DMS53 (cell line): ENCODE data around the gene PLEKHG5.

ENCODE experiments used
- DNase-seq: peaks from one replicate; lab custom pipeline; 2025; lab: John Stamatoyannopoulos, UW

PLEKHG5 gene

DNA sequence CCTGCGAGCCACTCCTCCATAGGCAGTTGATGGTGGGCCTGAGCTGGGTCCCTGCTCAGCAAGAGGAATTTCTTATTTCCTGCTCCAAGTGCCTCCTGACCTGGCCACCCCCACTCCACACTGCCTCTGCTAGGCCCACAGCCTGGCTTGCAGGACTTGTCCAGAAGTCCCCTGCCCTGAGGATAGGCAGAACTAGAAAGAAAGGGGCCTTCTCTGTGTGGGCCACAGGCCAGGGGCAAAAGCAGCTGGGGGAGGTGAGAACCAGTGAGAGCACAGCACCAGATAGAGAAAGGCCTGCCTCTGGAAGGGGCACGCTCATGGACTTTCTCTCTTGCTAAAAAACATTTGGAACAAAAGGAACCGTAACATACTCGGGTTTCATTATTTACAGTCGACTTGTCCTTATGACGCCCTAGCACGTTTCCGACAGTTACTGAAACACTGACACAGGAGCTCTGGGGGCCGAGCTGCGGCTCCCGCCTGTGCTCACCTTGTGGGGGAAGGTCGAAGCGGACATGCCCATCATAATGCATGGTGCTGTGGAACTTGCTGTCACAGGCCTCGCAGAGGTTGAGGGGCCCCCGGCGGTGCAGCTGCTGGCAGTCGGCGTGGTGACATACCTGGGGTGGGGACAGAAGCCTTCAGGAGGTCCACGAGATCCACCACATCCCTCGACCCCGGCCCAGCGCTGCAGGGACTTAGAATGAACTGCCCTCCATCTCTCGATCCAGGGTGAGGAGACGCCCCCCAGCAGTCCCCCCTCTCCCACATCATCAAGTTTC lies 14.2 kb downstream of the PLEKHG5 start:
- DNase-seq, result no peak

DNA sequence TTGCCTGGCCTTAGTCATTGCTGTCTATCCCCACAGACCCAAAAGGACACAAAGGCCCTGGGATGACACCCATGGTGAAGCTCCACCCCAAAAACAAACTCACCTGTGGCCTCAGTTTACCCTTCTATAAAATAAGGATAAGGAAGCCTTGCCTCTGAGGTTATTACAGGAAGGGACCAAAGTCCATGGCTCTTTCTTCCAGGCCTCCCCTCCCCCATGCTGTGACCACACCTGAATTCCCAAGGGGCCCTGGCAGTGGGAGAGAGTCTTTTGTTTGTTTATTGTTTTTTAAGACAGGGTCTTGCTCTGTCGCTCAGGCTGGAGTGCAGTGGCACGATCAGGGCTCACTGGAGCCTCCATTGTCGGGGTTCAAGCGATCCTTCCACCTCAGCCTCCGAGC lies 15.0 kb downstream of the PLEKHG5 start:
- no peak for DNase-seq

DNA sequence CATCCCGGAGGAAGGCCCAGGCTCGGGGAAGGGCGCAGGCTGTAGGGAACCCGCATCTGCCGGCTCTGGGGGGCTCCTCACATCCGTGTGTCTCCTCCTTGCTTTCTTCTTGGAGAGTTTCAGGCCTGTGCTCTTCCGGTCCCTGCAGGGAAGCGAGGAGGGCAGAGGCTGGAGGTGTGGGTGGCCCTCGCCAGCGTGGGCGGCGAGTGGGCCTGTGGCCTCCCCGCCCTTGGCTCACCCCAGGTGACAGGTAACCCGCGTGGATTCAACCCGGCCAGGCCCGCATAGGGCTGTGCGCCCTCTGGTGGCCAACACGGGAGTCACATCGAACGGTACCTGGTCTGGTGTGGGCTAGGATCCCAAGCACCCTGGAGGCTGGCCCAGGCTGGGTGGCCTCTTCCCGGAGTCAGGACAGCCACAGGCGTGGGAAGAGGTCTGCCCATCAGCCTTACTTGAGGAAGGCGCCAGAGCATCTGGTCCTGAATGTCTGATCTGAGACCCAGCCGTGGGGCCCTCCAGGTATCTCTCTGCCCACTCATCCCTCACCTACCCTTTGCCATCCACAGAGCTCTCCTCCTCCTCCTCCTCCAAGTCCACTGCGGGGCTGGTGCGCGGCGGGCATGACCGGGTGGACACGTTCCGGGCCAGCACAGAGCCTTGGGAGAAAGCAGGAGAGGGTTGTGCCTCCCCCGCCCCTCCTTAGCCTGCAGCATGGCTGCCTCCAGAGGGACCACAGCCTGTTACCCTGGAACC lies 15.9 kb downstream of the PLEKHG5 start:
- DNase-seq, result peak; percentile 86

- peak; percentile 80 for DNase-seq
These were observed 16.6 kb downstream of the PLEKHG5 start for GRCh38 chr1:6474815-6475282.

DNA sequence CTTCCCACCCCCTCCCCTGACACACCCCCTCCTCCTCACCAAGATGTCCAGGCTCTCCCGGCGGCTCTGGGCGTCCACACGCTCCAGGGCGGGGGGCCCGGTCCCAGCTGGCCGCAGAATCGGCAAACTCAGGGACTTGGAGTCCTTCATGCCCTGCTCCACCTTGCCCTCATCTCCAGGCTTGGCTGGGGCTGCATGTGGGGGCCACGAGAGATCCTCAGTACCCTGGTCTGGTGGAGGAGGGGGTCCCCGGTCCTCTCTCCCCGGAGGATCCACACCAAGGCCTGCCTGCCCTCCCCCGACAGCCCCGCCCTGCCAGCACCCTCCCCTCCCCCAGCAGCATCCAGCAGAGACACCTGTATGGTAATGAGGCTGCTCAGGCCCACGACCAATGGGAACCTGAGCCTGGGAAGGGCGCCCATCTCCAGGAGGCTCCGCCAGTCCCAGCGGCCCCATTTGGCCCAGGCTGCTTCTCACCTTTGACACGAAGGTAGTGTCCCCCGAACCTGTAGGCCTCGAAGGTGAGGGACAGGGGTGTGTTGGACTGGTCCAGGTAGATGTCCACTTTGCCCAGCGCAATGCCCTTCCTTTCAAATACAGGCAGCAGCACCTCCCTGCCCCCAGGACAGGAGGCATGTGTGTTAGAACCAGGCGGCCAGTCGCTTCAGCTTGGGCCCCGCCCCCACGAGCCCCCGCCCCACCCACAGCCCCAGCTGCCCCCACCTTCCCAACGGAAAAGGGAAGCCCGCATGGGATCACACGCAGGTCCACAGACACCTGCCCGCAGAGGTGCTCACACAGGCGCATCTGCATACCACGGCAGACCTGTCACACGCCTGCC lies 17.3 kb downstream of the PLEKHG5 start:
- DNase-seq, result peak; percentile 96

DNA sequence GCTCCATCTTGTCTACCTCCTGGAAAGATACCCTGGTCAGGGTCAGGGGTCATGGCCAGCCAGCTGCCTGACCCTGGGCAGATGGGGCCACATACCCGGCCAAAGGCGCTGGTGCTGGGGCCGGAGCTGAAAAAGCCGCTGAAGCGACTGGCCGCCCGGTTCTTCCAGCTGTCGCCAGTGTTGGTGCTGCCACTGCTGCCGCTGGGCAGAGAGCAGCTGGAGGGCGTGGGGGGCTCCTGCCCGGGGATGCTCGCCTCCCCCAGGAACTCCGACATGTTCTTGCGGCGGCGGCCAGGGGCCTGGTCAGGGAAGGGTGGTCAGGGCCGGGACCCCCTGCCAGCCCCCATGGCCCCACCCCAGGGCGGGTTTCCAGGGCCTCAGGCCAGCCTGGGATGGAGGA lies 18.3 kb downstream of the PLEKHG5 start:
- DNase-seq, result peak; percentile 46

- peak; percentile 29 for DNase-seq
These were observed 19.1 kb downstream of the PLEKHG5 start for GRCh38 chr1:6472391-6472790.

DNA sequence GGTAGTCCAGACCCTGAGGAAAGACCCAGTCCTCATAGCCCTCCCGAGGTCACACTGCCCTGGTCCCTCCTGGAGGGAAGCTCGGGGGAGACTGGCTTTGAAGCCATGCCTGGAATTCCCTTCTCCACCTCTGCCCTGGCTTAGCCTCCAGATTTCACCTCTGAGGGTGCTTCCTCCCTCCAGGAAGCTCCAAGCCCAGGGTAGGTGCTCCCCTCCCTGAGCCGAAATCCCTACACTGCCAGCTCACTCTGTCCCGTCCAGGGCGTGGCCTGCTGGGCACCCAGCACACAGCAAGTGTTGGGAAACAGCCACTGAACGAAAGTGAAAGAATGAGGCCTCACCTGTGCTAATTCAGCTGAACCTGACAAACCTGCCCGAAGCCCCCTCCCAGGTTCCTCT lies 19.5 kb downstream of the PLEKHG5 start:
- DNase-seq, result no peak

GRCh38 chr1:6471086-6471969 lies 20.1 kb downstream of the PLEKHG5 start:
- DNase-seq, result no peak

DNA sequence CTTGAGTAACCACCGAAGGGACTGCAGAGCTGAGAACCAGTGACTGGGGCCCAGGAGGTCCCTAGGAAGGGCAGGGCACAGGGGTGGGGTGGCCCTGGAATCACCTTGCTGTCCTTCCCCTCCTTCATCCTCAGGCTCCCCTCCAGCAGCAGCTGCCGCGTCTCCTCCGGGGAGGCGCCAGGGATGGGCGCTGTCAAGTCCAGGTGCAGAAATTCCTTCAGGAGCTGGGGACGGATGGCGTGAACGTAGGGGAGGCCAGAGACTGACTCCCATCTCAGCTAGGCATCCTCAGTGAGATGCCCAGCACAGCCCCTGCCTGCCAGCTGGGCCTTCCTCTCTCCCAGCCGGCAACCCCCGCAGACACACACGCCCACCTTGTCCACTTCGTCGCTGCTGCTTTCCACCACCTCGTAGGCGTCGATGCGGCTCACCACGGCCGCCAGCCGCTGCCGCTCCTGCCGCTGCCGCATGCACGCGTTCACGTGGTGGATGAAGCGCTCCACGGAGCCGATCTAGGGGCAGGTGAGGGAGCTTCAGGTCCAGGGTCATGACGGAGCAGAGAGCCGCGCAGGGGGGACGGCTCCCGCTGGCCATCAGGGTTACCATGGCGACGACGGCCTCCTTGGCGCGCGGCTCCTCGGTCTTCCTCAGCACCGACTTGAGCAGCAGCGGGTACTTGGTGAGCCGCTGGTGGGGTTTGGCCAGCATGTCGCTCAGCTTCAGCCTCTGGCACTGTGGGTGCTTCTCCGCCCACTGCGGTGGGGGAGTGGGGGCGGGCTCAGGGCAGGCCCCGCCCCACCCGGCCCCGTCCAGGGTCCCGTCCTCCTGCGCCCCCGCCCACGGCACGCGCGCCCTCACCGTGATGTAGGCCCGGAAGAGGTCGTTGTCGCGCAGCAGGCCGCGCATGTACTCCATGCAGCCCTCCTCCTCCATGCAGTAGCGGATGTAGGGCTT lies 21.1 kb downstream of the PLEKHG5 start:
- DNase-seq, result no peak

DNA sequence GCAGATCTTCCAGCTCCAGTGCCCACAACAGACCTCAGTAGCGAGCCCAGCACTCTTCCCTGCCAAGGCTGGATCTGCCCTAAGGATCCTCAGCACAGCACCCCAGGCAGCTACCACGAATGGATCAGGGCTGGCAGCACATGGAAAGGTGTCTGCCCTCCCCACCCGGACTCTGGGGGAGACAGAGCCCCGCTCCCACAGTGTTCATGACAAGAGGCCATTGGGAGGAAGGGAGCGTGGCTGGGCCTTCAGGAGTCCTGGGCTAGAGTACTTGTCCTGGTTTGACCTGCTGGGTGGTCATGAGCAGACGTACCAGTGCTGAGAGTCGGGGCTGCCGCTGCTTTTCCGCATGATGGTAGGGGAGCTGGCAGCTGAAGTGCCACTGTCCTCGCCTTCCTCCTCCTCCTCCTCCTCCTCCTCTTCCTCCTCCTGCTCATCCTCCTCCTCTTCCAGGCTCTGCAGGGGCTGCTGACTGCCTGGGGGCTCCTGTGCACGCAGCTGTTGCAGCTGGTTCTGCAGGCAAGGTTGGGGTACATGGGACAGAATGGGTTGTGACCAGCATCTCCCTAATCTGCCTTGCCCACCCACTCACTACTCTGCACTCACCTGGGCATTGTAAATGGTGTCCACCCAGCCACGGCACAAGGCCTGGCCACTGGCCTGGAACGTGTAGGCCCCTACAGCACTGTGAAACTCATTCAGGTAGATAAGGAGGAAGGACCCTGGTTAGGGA lies 22.6 kb downstream of the PLEKHG5 start:
- DNase-seq, result no peak

DNA sequence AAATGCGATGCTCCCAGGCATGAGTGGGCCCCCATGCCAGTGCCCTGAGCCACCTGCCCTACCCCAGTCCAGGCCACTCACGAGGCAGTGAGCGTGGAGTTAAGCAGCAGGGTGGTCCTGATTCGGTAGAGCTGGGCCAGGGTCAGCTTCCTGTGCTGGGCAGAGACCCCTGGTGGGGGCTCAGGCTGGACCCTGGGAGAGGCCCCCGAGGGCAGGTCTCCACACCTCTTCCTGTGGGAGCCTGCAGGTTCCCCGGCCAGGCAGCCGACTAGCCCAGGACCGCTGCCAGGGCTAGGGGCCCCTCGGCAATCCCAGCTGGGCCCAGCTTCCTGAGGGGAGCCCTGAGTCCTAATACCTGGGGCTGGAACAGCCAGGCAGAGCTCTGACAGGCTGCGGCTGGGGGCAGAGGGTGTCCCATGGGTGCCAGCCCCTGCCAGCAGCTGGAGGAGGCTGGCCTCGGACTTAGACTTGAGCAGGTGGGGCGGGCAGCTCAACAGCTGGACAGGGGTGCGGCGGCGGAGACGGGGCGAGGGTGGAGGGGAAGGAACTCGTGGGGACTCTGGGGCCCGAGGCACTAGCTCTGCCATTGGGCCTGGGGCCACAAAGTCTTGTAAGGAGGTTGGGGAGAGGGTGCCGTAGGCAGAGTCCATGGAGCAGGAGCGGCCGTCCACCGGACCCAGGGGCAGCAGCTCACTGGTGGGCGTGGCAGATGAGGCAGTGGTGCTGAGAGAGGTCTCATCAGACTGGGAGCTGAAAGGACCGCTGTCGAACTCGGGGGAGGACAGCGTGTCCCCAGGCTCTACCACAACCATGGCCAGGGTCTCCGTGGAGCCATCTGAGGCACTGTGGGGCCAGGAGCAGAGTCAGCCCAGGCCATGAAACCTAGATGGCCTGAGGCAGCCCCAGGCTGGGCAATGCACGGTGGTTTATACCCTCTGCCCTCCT lies 23.5 kb downstream of the PLEKHG5 start:
- no peak for DNase-seq

DNA sequence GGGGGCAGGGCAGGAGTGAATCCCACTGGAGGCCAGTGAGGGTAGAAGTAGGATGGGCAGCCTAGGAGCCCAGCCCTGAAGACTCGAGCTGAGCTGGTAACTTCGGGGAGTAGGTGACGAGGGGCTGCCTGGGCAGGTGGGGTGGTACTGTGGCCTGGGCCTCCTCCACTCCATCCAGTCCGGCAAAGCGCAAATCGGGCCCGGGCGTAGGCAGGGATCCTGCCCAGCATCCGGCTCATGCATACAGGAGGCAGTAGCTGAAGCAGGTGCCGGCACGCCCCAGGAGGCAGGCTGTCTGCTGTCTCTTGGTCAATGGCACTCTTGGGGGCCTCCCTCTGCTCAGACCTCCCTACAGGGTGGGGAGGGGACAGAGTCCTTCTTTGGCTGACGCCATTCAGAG lies 24.2 kb downstream of the PLEKHG5 start:
- no peak for DNase-seq

DNA sequence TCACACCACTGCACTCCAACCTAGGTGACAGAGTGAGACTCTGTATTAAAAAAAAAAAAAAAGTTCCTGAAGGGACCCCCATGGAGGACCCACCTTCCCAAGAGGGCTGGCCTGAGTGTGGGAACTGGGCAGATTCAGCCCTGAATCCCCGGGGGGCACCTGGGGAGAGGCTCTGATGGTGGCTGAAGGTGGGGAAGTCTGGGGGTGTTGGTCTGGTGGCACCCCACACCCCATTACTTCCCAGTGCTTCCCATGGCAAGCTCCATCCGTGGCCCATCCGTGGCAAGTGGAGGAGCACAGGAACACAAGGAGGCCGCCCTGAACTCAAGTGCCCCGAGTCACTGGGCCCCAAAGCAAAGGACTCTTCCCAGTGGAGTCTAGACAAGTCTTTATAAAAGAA lies 24.7 kb downstream of the PLEKHG5 start:
- no peak for DNase-seq

- DNase-seq, result peak; percentile 90
These were observed 25.4 kb downstream of the PLEKHG5 start, which contains the start of gene TNFRSF25 for GRCh38 chr1:6466023-6466422. TSS of gene TNFRSF25 (minus strand) at chr1:6466173. CDS start at chr1:6466107, 66 bp downstream.

- DNase-seq, result peak; percentile 81
These were observed 25.9 kb downstream of the PLEKHG5 start for GRCh38 chr1:6465461-6466005.

DNA sequence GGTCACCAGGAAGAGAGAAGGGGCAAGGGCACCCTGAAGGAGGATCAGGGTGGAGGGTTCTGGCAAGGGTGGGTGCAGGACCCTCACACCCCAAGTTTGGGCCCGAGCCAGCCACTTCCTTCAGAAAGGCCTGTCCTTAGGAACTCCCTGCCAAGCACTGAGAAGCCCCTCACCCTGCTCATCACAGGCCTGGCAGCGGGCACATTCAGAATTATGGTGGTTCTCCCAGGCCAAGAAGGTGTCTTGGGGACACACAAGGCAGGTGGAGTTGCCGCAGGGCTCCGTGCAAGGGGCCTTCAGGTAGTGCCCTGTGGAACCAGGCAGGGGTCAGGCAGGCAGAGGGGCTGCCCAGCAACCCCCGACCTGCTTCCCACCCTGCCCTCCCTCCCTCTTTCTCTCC lies 26.6 kb downstream of the PLEKHG5 start:
- peak; percentile 51 for DNase-seq

- DNase-seq, result peak; percentile 85
These were observed 27.0 kb downstream of the PLEKHG5 start for GRCh38 chr1:6464514-6464836.
